Amniotic stem cell (primary cell): Measurements from ENCODE around the gene EYA3.

Experiments used
- DNase-seq: peaks from one replicate; lab custom pipeline; 2025; lab: John Stamatoyannopoulos, UW

EYA3 gene

DNA sequence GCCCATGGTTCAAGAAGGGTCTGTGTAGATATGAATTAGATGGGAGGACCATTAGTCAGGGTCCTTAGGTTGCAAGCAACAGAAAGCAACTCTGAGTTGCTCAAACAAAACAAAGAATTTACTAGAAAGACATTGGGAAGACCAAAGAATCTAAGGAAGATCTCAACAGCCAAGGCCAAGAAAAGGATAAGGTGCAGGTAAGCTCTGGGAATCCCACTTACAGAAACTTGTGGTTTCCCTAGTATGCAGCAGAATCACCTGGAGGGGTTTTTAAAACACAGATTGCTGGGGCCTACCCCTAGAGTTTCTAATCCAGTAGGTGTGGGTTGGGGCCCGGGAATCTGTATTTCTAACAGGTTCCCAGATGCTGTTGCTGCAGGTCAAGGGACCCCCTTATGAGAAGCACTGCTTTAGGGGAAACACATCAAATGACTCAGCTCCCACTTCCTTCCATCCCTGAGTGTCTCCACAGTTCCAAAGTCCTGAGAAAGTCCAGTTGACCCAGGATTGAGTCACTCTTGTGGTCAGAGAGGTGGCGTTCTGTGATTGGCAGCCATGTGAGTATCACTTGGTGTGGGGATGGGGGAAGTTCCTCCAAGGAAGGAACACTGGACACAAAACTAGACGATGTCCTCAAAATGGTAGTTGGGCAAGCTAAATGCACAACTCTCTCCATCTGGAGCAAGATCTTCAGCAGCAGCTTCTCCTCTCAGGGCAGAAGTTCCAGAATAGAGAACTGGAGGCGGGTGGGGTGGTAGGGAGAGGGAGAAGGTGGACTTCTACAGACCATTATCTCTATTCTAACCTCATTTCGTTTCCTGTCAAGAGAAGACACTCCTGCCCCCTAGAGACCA, 24.2 kb upstream of the EYA3 start:
- DNase-seq: no peak

- no peak for DNase-seq
Measured at GRCh38 chr1:28111157-28111556, 22.7 kb upstream of the EYA3 start.

- no peak for DNase-seq
Measured at GRCh38 chr1:28110555-28110954, 22.1 kb upstream of the EYA3 start.

- DNase-seq: no peak
Measured at GRCh38 chr1:28109639-28110038, 21.2 kb upstream of the EYA3 start.

GRCh38 chr1:28108001-28108400, 19.6 kb upstream of the EYA3 start:
- DNase-seq: no peak

DNA sequence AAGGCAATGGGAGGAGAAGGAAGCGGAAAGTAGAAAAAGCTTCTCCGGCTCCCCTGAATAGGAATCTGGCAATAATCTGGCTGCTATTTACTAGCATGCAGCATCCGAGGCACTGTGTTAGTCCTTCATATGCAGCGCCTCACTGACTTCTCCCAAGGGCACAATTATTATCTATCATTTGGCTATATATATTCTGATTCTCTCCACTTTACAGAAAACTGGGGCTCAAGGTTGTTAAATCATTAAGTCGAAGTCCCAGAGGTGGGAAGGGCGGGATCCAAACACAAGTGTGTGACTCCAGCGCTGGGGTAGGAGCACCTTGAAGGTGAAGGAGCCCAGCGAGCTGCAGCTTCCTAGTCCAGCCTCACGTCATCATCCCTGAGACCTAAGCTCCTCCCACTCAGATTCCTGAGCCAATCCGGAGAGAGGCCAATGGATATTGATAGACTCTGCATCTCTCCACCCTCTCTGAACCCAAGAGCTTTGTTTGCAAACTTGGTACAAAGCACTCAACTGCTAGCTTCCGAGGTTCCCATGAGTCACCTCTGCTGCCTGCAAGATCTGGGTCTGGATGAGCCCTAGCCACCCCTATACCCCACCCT, 16.6 kb upstream of the EYA3 start:
- no peak for DNase-seq

- DNase-seq: no peak
Measured at GRCh38 chr1:28102189-28102588, 13.8 kb upstream of the EYA3 start.

DNA sequence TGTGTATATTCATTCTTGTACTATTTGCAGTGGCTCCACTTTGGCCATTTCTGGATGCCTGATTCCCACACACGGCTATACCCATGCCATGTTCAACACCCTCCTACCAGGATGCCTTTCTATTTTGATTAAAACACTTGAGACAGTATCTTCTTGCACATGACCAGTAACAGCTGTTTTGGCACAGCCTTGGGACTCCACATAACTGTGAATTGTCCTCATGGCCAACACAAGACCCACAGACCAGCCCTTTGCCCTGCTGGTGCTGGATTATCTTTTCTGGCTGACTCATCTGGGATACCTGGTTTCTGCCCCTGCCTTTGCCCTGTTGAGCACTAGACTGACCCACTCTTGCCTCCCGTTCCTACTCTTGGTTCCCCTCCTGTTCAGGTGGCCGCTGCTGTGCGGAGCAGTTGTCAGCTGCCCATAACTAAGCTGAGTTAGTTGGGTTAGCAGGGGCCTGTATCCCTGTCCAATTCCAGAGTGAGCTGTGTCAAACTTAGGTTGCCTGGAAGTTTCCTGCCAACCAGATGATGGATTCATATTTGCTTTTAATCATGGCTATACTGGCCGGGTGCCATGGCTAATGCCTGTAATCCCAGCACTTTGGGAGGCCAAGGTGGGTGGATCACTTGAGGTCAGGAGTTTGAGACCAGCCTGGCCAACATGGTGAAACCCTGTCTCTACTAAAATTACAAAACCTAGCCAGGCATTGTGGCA, 10.8 kb upstream of the EYA3 start:
- DNase-seq: no peak

GRCh38 chr1:28097100-28097472, 8.7 kb upstream of the EYA3 start:
- no peak for DNase-seq

DNA sequence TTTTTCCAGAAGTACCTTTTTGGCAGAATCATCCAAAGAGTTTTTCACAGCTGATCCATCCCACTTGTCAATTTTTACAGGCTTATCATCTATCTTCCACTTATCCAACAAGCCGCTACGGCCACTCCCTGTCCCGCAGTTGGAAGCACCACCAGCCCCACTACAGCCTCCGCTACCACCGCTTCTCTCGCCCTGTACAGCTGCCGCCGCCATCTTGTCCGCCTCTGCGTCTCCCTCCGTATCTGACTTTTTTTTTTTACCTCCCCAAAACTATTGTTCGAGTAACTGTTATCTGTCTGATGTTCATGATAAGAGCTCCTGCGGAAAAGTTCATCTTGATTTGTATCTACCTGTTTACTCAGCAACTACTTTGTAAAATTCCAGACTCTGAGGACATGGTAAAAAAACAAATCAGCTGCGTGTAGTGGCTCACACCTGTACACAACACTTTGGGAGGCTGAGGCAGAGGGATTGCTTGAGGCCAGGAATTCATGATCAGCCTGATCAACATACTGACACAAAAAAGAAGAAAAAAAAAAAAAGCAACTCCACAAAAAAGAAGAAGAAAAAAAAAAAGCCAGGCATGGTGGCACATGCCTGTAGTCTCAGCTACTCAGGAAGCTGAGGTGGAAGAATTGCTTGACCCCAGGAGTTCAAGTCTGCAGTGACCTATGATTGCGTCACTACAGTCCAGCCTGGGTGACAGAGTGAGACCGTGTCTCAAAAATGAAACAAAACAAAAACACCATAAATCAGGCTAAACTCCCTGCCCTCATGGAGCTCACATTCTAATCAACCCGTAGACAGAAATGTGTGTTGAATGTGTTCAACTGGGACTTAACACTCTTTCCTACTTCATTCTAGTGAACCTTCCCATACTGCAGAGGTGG, 8.0 kb upstream of the EYA3 start:
- no peak for DNase-seq

DNA sequence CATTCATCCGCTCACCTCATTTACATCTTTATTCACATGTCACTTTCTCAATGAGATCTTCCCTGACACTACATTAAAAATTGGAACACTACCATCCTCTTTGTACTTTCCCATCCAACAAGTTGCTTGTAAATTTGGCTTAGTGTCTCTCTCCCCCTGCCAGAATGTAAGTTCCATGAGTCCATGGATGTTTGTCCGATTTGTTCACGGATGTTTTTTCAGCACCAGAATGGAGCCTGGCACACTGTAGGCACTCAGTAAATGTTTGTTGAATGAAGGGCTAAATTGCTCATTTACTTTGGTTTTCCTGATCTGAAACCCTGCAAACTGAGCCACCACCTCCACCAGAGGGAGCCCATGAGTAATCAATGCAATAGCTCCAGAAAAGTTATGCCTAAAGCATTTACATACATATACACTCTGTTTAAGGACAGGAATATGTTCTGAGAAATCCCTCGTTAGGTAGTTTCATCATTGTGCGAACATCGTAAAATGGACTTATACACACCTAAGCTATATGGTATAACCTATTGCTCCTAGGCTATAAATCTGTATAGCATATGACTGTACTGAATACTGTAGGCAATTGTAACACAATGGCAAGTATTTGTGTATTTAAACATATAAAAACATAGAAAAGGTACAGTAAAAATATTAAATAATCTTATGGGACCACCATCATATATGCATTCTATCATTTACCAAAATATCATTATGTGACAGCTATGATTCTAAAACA, 2.8 kb upstream of the EYA3 start:
- DNase-seq: peak; percentile 70

DNA sequence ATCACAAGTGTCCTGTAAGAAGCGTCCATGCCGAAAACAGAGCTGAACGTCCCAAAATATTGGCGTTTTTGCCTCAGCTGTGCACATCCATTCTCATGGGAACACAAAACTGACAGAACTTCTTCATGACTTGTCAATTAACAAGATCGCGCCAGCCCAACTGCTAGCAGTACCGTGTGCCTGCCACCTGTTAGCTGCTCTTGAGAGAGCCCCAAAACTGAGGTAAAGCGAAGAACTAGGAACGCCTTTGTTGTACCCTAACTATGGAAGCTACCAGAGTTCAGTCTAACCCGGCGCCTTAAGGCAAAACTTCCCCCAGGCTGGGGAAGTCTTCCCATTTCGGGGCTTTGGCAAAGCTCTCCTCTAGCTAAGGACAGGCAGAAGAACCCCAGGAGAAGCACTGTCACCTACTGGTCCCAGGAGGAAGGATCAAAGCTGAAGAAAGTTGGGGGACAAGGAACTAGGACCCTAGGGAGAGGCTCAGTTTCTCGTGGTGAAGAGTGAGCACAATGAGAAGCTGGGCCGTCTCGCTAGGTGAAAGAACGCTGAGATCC, 719 bp downstream of the EYA3 start:
- DNase-seq: no peak

DNA sequence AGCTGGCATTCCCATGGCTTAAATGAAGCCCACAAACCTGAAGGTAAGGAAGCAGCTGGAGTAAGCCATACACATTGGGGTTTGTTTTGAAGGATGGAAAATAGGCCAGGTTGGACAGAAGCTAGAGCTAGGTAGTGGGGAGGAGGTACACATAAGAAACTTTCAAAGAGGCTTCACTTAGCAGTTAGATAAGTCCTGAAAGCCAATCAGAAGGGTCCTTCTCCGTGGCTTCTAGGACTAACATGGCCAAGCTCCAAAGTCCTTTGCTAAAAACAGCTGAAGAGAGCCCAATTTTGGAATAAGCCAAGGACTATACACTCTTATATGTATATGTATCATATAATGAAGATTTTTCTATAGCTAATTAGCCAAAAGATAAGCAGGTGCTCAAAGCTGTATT, 1.8 kb downstream of the EYA3 start:
- no peak for DNase-seq

GRCh38 chr1:28085129-28085528, 3.3 kb downstream of the EYA3 start:
- DNase-seq: no peak

GRCh38 chr1:28083876-28084275, 4.5 kb downstream of the EYA3 start:
- DNase-seq: no peak

GRCh38 chr1:28078680-28079626, 9.5 kb downstream of the EYA3 start:
- DNase-seq: peak; percentile 26

DNA sequence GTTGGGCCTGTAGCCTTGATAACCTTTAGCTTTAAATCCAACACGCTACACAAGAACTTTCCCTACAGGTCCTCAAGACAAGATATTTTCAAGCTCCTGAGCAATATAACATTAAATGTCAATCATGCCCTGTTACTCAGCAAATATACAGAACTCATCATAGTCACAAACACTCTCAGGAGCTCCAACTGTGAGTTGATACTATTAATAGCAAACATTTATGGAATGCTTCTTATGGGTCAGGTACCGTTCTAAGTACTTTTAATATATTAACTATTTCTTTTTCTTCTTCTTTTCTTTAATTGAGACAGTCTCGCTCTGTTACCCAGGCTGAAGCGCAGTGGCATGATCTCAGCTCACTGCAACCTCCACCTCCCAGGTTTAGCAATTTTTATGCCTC, 10.1 kb downstream of the EYA3 start:
- no peak for DNase-seq

- no peak for DNase-seq
Measured at GRCh38 chr1:28074892-28075511, 13.4 kb downstream of the EYA3 start.

GRCh38 chr1:28073867-28074266, 14.5 kb downstream of the EYA3 start:
- no peak for DNase-seq
